Measurements from ENCODE around the gene GLYATL3. TPM values are rescaled to one million over a fixed set of nuclear protein-coding genes. Genes with fewer than 3 reads are reported as not detected.

The GLYATL3 gene
- total RNA-seq, 4 donors from 2014 or later = not detected

DNA sequence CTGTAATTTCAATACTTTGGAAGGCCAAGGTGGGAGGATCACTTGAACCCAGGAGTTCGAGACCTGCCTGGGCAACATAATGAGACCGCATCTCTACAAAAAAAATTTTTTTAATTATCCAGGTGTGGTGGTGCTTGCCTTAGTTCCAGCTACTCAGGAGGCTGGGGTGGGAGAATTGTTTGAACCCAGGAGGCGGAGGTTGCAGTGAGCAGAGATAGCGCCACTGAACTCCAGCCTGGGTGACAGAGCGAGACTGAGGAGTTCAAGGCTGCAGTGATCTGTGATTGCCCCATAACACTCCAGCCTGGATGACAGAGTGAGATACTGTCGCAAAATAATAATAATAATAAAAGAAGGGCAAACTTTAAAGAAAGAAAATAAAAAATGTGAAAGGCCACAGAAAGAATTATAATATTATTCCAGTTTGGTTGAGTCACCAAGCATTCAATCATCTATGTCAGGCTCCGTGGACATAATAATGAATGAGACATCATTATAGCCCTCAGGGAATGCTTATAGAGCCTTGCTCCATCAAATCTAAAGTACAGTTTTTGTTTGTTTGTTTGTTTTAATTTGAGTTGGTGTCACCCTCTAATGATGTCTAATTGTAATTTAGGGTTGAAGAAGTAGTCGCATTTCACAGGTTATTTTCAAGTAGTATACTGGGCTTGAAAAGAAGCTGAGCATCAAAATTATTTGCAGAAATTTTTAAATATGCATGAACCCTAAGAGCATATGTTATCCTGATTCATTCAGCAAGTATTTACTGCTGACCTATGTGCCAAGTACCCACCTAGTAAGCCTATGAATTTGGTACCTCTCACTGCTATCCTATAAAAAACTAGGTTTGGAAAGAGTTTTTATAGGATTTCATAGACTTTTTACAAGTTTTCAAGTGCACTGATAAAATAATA lies 15.1 kb downstream of the GLYATL3 start:
- DNase-seq (ENCODE audit: low spot score) (no peak), ATAC-seq (ENCODE audit: low FRiP score) (no peak)
- TF ChIP-seq, protein P1, sequence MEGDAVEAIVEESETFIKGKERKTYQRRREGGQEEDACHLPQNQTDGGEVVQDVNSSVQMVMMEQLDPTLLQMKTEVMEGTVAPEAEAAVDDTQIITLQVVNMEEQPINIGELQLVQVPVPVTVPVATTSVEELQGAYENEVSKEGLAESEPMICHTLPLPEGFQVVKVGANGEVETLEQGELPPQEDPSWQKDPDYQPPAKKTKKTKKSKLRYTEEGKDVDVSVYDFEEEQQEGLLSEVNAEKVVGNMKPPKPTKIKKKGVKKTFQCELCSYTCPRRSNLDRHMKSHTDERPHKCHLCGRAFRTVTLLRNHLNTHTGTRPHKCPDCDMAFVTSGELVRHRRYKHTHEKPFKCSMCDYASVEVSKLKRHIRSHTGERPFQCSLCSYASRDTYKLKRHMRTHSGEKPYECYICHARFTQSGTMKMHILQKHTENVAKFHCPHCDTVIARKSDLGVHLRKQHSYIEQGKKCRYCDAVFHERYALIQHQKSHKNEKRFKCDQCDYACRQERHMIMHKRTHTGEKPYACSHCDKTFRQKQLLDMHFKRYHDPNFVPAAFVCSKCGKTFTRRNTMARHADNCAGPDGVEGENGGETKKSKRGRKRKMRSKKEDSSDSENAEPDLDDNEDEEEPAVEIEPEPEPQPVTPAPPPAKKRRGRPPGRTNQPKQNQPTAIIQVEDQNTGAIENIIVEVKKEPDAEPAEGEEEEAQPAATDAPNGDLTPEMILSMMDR (IDR thresholded peaks at IDR 0.05) = no peak

DNA sequence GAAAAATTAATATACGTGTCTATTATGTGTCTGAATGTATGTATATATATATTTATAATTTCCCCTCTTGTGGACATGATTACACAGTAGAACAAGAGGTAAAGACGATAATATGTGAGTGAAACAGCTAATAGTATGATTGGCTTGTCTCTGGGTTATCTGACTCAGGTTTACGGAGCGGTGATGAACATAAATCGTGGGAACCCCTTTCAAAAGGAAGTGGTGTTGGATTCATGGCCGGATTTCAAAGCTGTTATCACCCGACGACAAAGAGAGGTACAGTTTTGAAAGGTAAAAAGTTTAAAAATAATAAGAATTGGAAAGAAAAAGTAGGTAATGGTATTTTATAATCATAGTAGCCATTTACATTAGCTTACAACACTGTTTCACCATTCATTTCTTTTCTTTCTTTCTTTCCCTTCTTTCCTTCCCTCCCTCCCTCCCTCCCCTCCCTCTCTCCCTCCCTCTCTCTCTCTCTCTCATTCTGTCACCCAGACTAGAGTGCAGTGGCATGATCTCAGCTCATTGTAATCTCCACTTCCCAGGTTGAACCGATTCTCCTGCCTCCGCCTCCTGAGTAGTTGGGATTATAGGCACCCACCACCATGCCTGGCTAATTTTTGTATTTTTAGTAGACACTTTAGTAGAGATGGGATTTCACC lies 15.9 kb downstream of the GLYATL3 start:
- ATAC-seq (ENCODE audit: low FRiP score) (no peak), DNase-seq (ENCODE audit: low spot score) (no peak)
- TF ChIP-seq, protein P1 (IDR thresholded peaks at IDR 0.05) = no peak

DNA sequence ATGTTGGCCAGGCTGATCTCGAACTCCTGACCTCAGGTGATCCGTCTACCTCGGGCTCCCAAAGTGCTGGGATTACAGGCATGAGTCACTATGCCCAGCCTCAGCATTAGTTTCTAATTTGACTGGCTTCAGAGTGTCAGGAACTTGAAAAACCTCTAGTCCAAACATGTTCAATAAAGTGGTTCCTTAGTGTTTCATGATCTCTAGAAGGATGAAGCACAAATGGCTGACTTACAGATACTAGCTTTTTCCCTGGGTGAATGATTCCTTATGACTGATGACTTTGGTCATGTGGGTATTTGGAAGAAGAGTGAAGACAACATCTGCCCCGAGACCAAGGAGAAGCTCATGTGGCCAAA lies 16.4 kb downstream of the GLYATL3 start:
- DNase-seq (ENCODE audit: low spot score) = no peak
- no peak for ATAC-seq (ENCODE audit: low FRiP score)

DNA sequence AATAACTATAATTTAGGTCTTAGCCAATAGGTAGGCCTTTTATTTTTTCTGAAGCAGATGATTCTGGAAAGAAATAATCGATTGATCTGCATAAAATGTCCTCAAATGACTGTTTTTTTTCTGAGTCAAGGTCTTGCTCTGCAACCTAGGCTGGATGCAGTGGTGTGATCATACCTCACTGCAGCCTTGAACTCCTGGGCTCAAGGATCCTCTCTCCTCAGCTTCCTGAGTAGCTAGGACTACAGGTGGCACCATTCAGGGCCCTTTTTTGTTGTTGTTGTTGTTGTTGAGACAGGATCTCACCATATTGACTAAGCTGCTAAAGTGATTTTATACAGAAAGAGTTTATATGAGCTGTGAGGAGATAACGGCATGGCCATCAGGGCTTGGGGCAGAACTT lies 18.2 kb downstream of the GLYATL3 start:
- ATAC-seq (ENCODE audit: low FRiP score) (no peak), DNase-seq (ENCODE audit: low spot score) (no peak)

More for the DNA sequence above, 16.4 kb downstream of the GLYATL3 start:
- TF ChIP-seq, protein P1 (IDR thresholded peaks at IDR 0.05) = no peak

DNA sequence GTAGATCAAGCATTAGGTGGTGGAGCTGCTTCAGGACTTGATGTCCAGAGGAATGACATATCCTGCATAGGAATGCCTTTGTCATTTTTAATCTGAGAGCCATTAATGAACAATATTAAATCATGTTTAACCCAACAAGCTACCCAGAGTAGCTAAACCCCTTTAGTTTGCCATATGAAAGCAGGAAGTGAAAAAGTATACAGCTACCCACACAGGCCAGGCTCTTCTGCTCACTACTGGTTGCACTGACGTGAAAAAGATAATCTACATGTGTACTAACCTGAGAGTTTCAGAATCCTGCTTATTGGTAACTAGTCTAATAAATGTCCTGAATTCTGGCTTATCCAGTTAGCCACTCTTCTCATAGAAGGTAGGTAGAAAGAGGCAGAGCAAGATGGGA lies 19.9 kb downstream of the GLYATL3 start:
- DNase-seq (ENCODE audit: low spot score) = no peak
- ATAC-seq (ENCODE audit: low FRiP score) = no peak
- TF ChIP-seq, protein P1 (IDR thresholded peaks at IDR 0.05) = no peak

More for the DNA sequence above, 18.2 kb downstream of the GLYATL3 start:
- TF ChIP-seq, protein P1 (IDR thresholded peaks at IDR 0.05) = no peak

DNA sequence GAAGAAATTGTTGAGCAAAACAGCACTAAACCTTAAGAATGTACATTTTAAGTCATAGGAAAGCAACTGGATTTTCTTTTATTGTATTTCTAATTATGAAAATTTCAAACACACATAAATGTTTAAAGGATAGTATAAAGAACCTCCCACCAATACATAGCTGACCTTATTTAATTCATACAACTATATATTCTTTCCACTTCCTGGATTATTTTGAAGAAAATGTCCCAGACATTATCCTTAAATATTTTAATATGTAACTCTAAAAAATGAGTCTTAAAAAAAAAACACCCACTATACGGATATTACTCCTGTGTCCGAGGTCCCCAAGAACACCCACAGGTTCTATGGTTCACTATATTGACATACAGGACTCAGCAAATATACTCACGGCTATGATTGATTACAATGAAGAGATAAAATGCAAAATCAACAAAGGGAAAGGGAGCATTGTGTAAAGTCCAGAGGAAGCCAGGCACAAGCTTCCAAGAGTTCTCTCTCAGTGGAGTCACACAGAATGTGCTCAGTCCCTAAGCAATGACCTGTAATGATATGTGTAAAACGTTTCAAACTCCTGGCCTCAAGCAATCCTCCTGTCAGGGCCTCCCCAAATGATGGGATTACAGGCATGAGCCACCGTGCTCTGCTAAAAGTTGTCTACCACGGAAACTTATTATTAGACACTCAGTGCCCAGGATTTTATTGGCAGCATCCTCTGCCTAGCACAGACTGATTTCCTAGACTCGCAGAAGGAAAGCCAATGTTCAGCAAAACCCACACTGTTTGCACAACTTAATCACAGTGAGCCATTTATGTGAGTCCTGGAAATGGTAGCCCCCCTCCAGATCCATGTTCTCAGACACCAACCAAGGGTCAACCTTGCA lies 23.2 kb downstream of the GLYATL3 start:
- ATAC-seq (ENCODE audit: low FRiP score) (no peak), DNase-seq (ENCODE audit: low spot score) (no peak)
- TF ChIP-seq, protein P1 (IDR thresholded peaks at IDR 0.05) = no peak
